ENCODE measurements around the gene SYT1. TPM values are rescaled to one million over a fixed set of nuclear protein-coding genes. Genes with fewer than 3 reads are reported as not detected.

SYT1 gene
- total RNA-seq, 1 experiment from 2014 or later = 15.8 TPM

DNA sequence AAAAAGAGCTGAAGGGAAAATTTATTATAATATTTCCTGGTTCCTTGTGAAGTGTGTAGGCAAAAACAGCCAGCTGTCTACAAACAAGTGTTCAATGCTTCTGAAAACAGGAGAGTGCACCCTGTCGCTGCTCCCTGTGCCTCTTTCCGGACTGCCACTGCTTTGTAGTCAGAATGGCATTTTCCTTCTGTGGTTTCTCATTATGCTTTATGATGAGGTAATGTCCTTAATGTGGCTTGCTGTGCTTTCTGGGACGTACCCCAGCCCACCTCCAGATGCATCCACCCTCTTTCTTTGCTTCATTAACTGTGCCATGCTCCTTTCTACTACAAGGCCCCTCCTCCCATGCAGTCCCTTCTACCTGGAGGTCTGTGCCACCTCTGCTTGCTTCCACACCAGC is 148.1 kb downstream of the SYT1 start:
- H4K5ac ChIP-seq (ENCODE audit: insufficient read length, low read depth, low read length) = no peak overlapping the region
- Mint-ChIP-seq H3K4me1 (no peaks in the 10 kb centered on the region), H3K4me3 (no peak overlapping the region), H3K9me3 (peaks cover 0 to under 1% of the 10 kb centered on the region in 2 experiments; a peak in 1 of 5 replicates), H3K27me3 (ENCODE audit: low read depth) (no peaks in the 10 kb centered on the region), H3K36me3 (ENCODE audit: insufficient read depth in 1 of 3, low read depth in 3 of 3) (peaks cover 3 to 5% (median 3%) of the 10 kb centered on the region in 3 experiments; a peak in 5 of 7 replicates), H3K27ac (no peak overlapping the region; a peak in 2 of 7 replicates)
- whole genome bisulfite sequencing (ENCODE audit: extremely low coverage, insufficient read length, low lambda C conversion rate) = no CpG with 5 or more reads among the region's 3 CpGs
- no peak overlapping the region for H2AK5ac ChIP-seq (ENCODE audit: insufficient read length, low read length)
- H2BK120ac ChIP-seq (ENCODE audit: low read depth, low read length, poor library complexity, severe bottlenecking) = no peak overlapping the region
- H2AFZ ChIP-seq (ENCODE audit: low read length) = no peak overlapping the region
- H2BK15ac ChIP-seq (ENCODE audit: low read depth, low read length) = no peak overlapping the region
- no peaks in the 10 kb centered on the region for H3K9me3 ChIP-seq (ENCODE audit: control insufficient read depth, low read depth, low read length)
- H3K4me2 ChIP-seq (ENCODE audit: insufficient read depth, insufficient read length, low read length) = no peak overlapping the region
- TF ChIP-seq, protein P1, sequence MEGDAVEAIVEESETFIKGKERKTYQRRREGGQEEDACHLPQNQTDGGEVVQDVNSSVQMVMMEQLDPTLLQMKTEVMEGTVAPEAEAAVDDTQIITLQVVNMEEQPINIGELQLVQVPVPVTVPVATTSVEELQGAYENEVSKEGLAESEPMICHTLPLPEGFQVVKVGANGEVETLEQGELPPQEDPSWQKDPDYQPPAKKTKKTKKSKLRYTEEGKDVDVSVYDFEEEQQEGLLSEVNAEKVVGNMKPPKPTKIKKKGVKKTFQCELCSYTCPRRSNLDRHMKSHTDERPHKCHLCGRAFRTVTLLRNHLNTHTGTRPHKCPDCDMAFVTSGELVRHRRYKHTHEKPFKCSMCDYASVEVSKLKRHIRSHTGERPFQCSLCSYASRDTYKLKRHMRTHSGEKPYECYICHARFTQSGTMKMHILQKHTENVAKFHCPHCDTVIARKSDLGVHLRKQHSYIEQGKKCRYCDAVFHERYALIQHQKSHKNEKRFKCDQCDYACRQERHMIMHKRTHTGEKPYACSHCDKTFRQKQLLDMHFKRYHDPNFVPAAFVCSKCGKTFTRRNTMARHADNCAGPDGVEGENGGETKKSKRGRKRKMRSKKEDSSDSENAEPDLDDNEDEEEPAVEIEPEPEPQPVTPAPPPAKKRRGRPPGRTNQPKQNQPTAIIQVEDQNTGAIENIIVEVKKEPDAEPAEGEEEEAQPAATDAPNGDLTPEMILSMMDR (conservative IDR thresholded peaks at IDR 0.05) = no peak
- no peak overlapping the region for H2BK5ac ChIP-seq (ENCODE audit: insufficient read length, low read length)
- H3K14ac ChIP-seq (ENCODE audit: insufficient read depth, low read length) = no peak overlapping the region
- no peak overlapping the region for H3T11ph ChIP-seq (ENCODE audit: low read length)
- no peak overlapping the region for H3K23ac ChIP-seq (ENCODE audit: insufficient read length, low read depth, low read length)
- no peaks in the 10 kb centered on the region for H3K79me1 ChIP-seq (ENCODE audit: insufficient read depth, low read depth, low read length, poor library complexity, severe bottlenecking)
- no peak overlapping the region for H2BK20ac ChIP-seq (ENCODE audit: low read depth, low read length, poor library complexity, severe bottlenecking)
- no peak overlapping the region for H2BK12ac ChIP-seq (ENCODE audit: insufficient read length, low read depth, low read length)
- H3K79me2 ChIP-seq (ENCODE audit: insufficient read depth, low read length) = no peaks in the 10 kb centered on the region
- no peak overlapping the region for H3K56ac ChIP-seq (ENCODE audit: insufficient read length, low read depth, low read length)
- no peak for DNase-seq
- no peaks in the 10 kb centered on the region for H3K23me2 ChIP-seq (ENCODE audit: insufficient read length, low read depth, low read length, poor library complexity, severe bottlenecking)
- H4K8ac ChIP-seq (replicated peaks; ENCODE audit: insufficient read length, low read depth, low read length) = no peak overlapping the region
- no peak overlapping the region for H3K4ac ChIP-seq (ENCODE audit: low read depth, low read length)
- no peaks in the 10 kb centered on the region for H3K4me1 ChIP-seq (ENCODE audit: insufficient read depth, low read length)
- no peaks in the 10 kb centered on the region for H4K20me1 ChIP-seq (ENCODE audit: control insufficient read depth, insufficient read depth, insufficient read length)
- H3K9ac ChIP-seq (ENCODE audit: extremely low read depth, insufficient read length, low read length) = no peak overlapping the region
- H3K18ac ChIP-seq (ENCODE audit: insufficient read length, low read depth, low read length) = peak overlapping the region; percentile 8
- no peak overlapping the region for H4K91ac ChIP-seq (ENCODE audit: insufficient read length, low read depth, low read length)
- no peak overlapping the region for H3K27ac ChIP-seq (ENCODE audit: insufficient read length, low read depth, low read length)
- no peaks in the 10 kb centered on the region for H3K27me3 ChIP-seq (ENCODE audit: insufficient read depth, low read length)

All from H9 (cell line).